WERI-Rb-1 (cell line): ENCODE measurements around the gene AJUBA.
A peak's percentile ranks its signal among the peaks of the same experiment; 100 is the strongest.
"Not testable (repeated sequence)": the region's sequence is repeated elsewhere in the genome, so short reads cannot be mapped to it uniquely, and the experiment has no call there.

ENCODE experiments used
- DNase-seq: peaks from one replicate; pipeline ENCODE4 v3.0.0-alpha.2; 2020
- H3K27ac ChIP-seq: fragments of 250-450 bp; sonication (Bioruptor Pico); 2 replicates; pipeline ENCODE4 v1.5.1; 2020; ENCODE audit warnings: mild to moderate bottlenecking, moderate library complexity
- H3K27me3 ChIP-seq: fragments of 250-450 bp; sonication (Bioruptor Pico); 2 replicates; pipeline ENCODE4 v1.5.1; 2021; ENCODE audit warnings: mild to moderate bottlenecking, low read depth, moderate library complexity; ENCODE audit not compliant: insufficient read depth, severe bottlenecking
- H3K36me3 ChIP-seq: fragments of 250-450 bp; sonication (Bioruptor Pico); 2 replicates; pipeline ENCODE4 v1.5.1; 2020; ENCODE audit warnings: mild to moderate bottlenecking, moderate library complexity
- H3K4me3 ChIP-seq: 2 replicates; pipeline ENCODE4 v1.5.1; 2011; ENCODE audit warnings: low read depth, mild to moderate bottlenecking, control low read depth, low read length
- H3K9me3 ChIP-seq: fragments of 250-450 bp; sonication (Bioruptor Pico); 2 replicates; pipeline ENCODE4 v1.5.1; 2021; ENCODE audit warnings: mild to moderate bottlenecking, moderate library complexity; ENCODE audit not compliant: severe bottlenecking
- CTCF ChIP-seq: IDR thresholded peaks from 2 replicates; pipeline ENCODE4 v1.5.1; 2011; ENCODE audit warnings: low read depth, mild to moderate bottlenecking, control low read depth, inconsistent platforms, low read length

AJUBA gene

DNA sequence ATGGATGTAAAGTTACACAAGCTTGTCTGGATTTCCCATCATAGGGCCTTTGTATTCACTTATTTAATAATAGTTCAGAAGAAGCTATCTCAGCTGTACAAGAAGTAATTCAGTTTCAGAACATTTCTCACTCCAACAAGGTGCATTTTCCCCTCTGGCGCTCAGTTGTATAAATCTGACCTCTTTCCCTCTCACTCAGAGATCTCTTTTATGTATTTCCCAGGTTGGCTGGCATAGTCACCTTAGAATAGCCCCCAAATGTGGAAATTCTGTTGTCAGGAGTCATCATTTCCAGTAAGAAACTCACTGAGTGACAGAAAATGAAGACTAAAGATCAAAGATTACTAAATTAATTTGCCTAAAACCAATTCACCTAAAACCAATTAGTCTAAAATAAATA lies 11.2 kb downstream of the AJUBA start:
- Histone ChIP-seq H3K9me3 (no peaks in the 10 kb centered on the region), H3K27ac (no peak overlapping the region), H3K4me3 (no peak overlapping the region), H3K27me3 (no peaks in the 10 kb centered on the region), H3K36me3 (no peaks in the 10 kb centered on the region; the same call in 1 of the 2 replicates)
- no peak for TF ChIP-seq CTCF
- no peak for DNase-seq

GRCh38 chr14:22966783-22967269 lies 15.5 kb downstream of the AJUBA start:
- Histone ChIP-seq H3K9me3 (no peaks in the 10 kb centered on the region), H3K36me3 (no peaks in the 10 kb centered on the region), H3K27ac (no peak overlapping the region), H3K4me3 (no peak overlapping the region), H3K27me3 (no peaks in the 10 kb centered on the region)
- DNase-seq, result no peak
- no peak for TF ChIP-seq CTCF

DNA sequence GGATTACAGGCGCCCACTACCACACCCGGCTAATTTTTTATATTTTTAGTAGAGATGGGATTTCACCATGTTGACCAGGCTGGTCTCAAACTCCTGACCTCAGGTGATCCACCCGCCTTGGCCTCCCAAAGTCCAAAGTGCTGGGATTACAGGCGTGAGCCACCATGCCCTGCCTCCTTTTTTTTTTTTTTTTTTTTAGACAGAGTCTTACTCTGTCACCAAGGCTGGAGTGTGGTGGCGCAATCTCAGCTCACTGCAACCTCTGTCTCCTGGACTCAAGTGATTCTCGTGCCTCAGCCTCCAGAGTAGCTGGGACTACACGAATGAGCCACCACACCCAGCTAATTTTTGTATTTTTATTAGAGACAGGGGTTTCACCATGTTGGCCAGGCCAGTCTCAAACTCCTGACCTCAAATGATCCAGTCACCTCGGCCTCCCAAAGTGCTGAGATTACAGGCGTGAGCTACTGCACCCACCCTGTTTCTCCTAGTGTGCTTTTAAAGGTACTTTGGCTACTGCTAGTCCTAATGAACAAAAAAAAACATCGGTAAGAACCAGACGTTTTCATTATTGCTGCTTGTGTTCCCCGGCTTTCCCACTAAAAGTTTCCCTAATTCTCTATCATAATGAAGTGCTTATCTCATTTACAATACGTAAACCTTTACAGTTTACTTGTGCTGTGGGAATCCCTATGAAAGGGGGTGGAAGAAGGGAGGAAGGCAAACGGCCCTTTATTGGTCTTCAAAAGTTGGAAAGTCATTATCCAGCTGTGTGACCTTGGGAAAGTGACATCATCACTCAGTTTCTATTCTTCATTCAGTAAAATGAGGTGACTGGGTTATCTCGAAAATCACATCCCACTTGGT lies 16.2 kb downstream of the AJUBA start:
- not testable (repeated sequence) for H3K4me3 ChIP-seq, H3K36me3 ChIP-seq, H3K9me3 ChIP-seq, H3K27ac ChIP-seq, DNase-seq, H3K27me3 ChIP-seq

DNA sequence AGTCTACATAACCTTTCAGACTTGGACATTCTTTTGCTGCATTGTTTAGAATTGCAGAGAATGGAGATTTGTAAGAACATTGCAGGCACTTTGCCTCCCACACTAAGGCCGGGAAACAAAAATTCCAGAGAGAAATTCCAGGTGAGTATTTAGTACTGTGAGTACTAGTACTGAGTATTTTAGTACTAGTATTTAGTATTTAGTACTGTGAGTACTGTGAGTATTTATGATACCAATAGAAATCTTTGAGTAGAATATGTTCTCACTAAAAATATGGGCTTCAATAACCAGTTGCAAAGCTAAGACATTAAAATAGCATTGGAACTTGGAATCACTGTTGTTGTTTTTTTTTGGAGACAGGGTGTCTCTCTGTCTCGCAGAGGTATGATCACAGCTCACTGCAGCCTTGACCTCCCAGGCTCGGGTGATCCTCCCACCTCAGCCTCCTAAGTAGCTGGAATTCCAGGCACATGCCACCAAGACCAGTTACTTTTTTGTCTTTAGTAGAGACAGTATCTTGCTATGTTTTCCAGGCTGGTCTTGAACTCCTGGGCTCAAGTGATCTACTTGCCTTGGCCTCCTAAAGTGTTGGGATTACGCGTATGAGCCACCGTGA lies 20.2 kb downstream of the AJUBA start:
- Histone ChIP-seq H3K36me3 (no peaks in the 10 kb centered on the region), H3K9me3 (no peaks in the 10 kb centered on the region), H3K4me3 (no peak overlapping the region), H3K27ac (no peak overlapping the region), H3K27me3 (no peaks in the 10 kb centered on the region)
- no peak for TF ChIP-seq CTCF
- DNase-seq, result no peak

DNA sequence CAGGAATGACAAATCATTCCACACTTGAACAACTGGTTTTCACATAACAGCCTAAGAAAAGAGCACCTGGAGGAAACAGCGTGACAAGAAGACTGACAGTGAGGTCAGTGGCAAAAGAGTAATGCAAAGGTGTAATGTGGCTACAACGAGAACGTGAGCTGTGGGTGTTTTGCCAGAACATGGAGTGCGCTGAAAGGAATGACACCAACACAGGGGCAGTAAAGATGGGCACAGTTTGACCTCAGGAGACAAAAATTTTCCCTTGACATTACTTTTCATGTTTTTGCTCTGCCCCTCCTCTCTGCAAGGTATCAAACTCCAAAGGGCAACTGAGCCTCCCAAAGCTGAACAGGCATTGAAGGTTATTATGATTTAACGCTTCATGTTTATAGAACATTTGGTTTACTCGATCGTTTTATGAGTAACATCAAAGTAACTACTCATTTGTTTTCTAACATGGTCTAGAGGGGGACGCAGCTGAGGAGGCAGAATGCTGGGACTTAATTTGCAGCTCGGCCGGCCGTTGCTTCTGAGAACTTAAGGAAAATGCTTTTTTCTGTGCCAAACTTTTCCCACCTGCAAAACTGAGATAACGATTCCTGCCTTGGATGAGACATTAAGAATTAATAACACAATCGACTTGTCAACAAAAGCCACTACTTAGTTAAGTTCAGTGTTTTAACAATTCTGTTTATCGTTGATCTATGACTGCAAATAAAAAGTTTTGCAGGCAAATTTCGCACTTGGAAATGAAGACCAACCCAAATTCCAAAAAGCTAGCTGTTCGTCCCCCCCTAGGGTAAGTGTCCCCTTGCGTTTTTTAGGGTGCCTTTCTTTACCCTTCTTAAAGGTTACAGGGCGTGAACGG lies 26.4 kb downstream of the AJUBA start:
- H3K4me3 ChIP-seq, result peak overlapping the region; percentile 87
- H3K27ac ChIP-seq, result peak overlapping the region; percentile 96
- no peak for TF ChIP-seq CTCF
- H3K36me3 ChIP-seq, result peaks cover 15% of the 10 kb centered on the region
- no peaks in the 10 kb centered on the region for H3K27me3 ChIP-seq
- DNase-seq, result no peak
- no peaks in the 10 kb centered on the region for H3K9me3 ChIP-seq

DNA sequence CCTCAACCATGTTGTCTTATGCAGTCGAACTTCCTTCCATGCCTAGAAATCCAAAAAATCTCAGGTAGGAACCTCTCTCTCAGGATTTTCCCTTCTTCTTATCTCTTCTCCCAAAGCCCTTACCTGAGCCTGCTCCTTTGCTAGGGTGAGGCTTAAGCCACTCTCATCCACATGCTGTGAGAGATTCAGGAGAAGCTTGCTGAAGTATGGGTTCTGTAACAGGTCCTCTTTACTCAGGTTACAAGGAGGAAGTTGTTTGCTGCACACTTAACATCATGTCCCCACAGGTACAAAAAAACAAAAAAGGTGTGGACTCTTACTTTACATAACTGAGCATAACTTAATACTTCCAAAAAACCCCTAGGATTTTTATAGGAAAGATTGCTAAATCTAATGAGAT lies 29.9 kb downstream of the AJUBA start:
- H3K4me3 ChIP-seq, result no peak overlapping the region
- DNase-seq, result no peak
- no peak for TF ChIP-seq CTCF

GRCh38 chr14:22951795-22952194 lies 30.6 kb downstream of the AJUBA start:
- peaks cover 22% of the 10 kb centered on the region for H3K36me3 ChIP-seq
- not testable (repeated sequence) for H3K27me3 ChIP-seq, H3K27ac ChIP-seq, DNase-seq, H3K9me3 ChIP-seq, H3K4me3 ChIP-seq

More for the DNA sequence above, 29.9 kb downstream of the AJUBA start:
- no peak overlapping the region for H3K27ac ChIP-seq
- no peaks in the 10 kb centered on the region for H3K27me3 ChIP-seq
- no peaks in the 10 kb centered on the region for H3K9me3 ChIP-seq
- H3K36me3 ChIP-seq, result peaks cover 16% of the 10 kb centered on the region
